Activated CD8-positive, alpha-beta memory T cell treated with anti-CD3 and anti-CD28 coated beads, Interleukin-2, amount 10 ng/mL, durations not matched to agents 7 days and 5 days (primary cell): ENCODE results near the gene LUZP1. TPM values are rescaled to one million over a fixed set of nuclear protein-coding genes. Genes with fewer than 3 reads are reported as not detected.
"Not testable (repeated sequence)": the region's sequence is repeated elsewhere in the genome, so short reads cannot be mapped to it uniquely, and the experiment has no call there.

Experiments used
- ATAC-seq: fragments of 150-1000 bp; cut with Tn5 transposase; one replicate; pipeline ENCODE4 v1.10.0; 2021; ENCODE audit warnings: moderate library complexity
- CTCF ChIA-PET: fragments of 350-600 bp; sonication (Branson Sonifier 250); formaldehyde crosslinking; loops from one replicate; lab custom pipeline; 2021; ENCODE audit warnings: antibody characterized with exemption; lab: Charles Lee
- DNase-seq: peaks from one replicate; pipeline ENCODE4 v3.0.0-alpha.2; 2020
- H3K27ac Mint-ChIP-seq: one replicate; pipeline ENCODE4 v1.8.0; 2021; ENCODE audit warnings: mild to moderate bottlenecking, mixed read lengths
- H3K27me3 Mint-ChIP-seq: one replicate; pipeline ENCODE4 v1.8.0; 2021; ENCODE audit warnings: mixed read lengths
- H3K36me3 Mint-ChIP-seq: one replicate; pipeline ENCODE4 v1.8.0; 2021; ENCODE audit warnings: mild to moderate bottlenecking, mixed read lengths
- H3K4me1 Mint-ChIP-seq: one replicate; pipeline ENCODE4 v1.8.0; 2021; ENCODE audit warnings: mixed read lengths
- H3K4me3 Mint-ChIP-seq: one replicate; pipeline ENCODE4 v1.8.0; 2021; ENCODE audit warnings: mild to moderate bottlenecking, moderate library complexity, mixed read lengths
- H3K9me3 Mint-ChIP-seq: one replicate; pipeline ENCODE4 v1.8.0; 2022; ENCODE audit warnings: low read depth, mixed read lengths
- total RNA-seq, 2 experiments: library from RNA; stranded (reverse); gene quantifications; one replicate each; pipeline ENCODE4 v1.2.3, GENCODE V29; 2021

The LUZP1 gene
- total RNA-seq, 2 experiments from 2014 or later = 19.5 to 20.4 TPM

DNA sequence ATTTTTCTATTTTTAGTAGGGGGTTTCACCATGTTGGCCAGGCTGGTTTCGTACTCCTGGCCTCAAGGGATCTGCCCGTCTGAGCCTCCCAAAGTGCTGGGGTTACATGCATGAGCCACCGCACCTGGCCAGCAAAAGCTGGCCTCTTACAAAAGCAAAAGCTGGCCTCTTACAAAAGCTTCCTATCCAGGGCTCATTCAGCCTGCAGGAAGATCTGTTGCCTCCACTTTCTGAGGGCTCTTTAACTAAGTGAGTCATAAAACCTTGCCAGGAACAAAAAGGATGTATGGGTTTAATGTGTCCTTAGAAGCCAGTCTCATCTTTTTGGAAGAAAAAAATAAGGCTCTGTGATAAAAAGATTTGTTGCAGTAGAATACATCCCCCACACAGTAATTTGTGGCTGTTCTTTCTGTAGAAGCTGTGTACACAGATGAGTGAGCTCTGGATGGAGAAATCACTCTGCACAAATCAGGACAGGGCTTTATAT lies 33.6 kb upstream of the LUZP1 start:
- CTCF ChIA-PET = interaction anchor here (1.0 kb wide), 1 partner anchor 18 kb away, joined by 3 read pairs; no protein-coding TSS in a partner anchor
- no peaks in the 10 kb centered on the region for H3K36me3 Mint-ChIP-seq

GRCh38 chr1:23200883-23201282 lies 32.2 kb upstream of the LUZP1 start:
- H3K27ac Mint-ChIP-seq = no peak overlapping the region

More for the DNA sequence above, 33.6 kb upstream of the LUZP1 start:
- H3K27me3 Mint-ChIP-seq = peaks cover 22% of the 10 kb centered on the region
- no peak for DNase-seq
- no peak overlapping the region for H3K4me3 Mint-ChIP-seq
- no peak overlapping the region for H3K27ac Mint-ChIP-seq
- H3K4me1 Mint-ChIP-seq = no peaks in the 10 kb centered on the region
- ATAC-seq = no peak
- no peaks in the 10 kb centered on the region for H3K9me3 Mint-ChIP-seq

GRCh38 chr1:23198373-23198772 lies 29.7 kb upstream of the LUZP1 start:
- H3K27me3 Mint-ChIP-seq = peaks cover 14% of the 10 kb centered on the region
- no peaks in the 10 kb centered on the region for H3K36me3 Mint-ChIP-seq
- CTCF ChIA-PET = interaction anchor here (2.2 kb wide), 1 partner anchor 99 kb away, joined by 8 read pairs; no protein-coding TSS in a partner anchor
- no peak overlapping the region for H3K27ac Mint-ChIP-seq
- H3K4me3 Mint-ChIP-seq = no peak overlapping the region
- ATAC-seq (no peak), DNase-seq (no peak)
- H3K4me1 Mint-ChIP-seq = no peaks in the 10 kb centered on the region
- H3K9me3 Mint-ChIP-seq = no peaks in the 10 kb centered on the region

More at GRCh38 chr1:23200883-23201282, 32.2 kb upstream of the LUZP1 start:
- H3K4me1 Mint-ChIP-seq = no peaks in the 10 kb centered on the region
- CTCF ChIA-PET = no interaction called here
- DNase-seq (no peak), ATAC-seq (no peak)
- H3K9me3 Mint-ChIP-seq = no peaks in the 10 kb centered on the region
- peaks cover 15% of the 10 kb centered on the region for H3K27me3 Mint-ChIP-seq
- H3K4me3 Mint-ChIP-seq = no peak overlapping the region
- H3K36me3 Mint-ChIP-seq = no peaks in the 10 kb centered on the region

DNA sequence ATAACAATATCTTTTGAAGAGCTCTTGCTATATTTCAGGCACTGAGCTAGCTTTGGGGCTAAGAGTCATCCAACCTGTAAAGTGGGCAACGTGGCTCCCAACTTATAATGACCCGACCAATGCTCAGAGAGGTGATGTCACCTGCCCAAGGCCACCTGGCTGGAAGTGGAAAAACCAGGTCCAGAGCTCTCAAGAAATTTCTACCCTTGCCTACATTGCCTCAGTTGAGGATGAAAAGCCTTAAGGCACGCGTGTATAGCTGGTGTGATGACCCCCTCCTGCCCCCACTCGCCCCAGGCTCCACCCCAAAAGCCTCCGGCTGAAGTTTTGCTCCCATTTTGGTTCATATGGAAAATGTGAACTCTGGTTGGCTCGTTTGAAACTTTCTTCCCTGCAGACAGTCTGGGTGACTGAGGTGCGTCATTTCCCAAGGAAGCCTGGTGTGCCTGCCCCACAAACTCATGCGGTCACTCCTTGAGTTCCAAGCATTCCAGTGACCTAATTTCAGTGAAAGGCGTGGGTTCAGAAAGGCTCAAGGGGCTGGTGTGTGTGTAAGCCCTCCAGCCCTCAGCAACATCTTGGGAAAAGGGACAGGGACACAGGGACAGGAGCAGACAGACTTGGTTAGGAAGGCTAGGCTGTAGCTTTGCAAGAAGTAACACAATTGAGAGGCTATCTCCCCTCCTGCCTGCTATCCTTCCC lies 28.1 kb upstream of the LUZP1 start:
- no peaks in the 10 kb centered on the region for H3K36me3 Mint-ChIP-seq
- CTCF ChIA-PET = interaction anchor here (0.7 to 5.7 kb wide), 3 partner anchors 11 to 97 kb away, joined by 4 to 34 read pairs (median 8); partner anchors contain the start of gene HTR1D

GRCh38 chr1:23194119-23194984 lies 25.7 kb upstream of the LUZP1 start:
- no peak for DNase-seq
- Mint-ChIP-seq H3K27ac (no peak overlapping the region), H3K4me1 (no peaks in the 10 kb centered on the region), H3K9me3 (no peaks in the 10 kb centered on the region), H3K27me3 (peaks cover 12% of the 10 kb centered on the region), H3K4me3 (no peak overlapping the region), H3K36me3 (no peaks in the 10 kb centered on the region)
- no peak for ATAC-seq
- CTCF ChIA-PET = interaction anchor here (5.7 kb wide), 1 partner anchor 9 kb away, joined by 34 read pairs; no protein-coding TSS in a partner anchor

More for the DNA sequence above, 28.1 kb upstream of the LUZP1 start:
- no peak overlapping the region for H3K4me3 Mint-ChIP-seq
- H3K9me3 Mint-ChIP-seq = no peaks in the 10 kb centered on the region
- no peak overlapping the region for H3K27ac Mint-ChIP-seq
- peaks cover 18% of the 10 kb centered on the region for H3K27me3 Mint-ChIP-seq
- DNase-seq = no peak
- H3K4me1 Mint-ChIP-seq = no peaks in the 10 kb centered on the region
- no peak for ATAC-seq

GRCh38 chr1:23193391-23194118 lies 24.9 kb upstream of the LUZP1 start:
- CTCF ChIA-PET = interaction anchor here (5.7 kb wide), 1 partner anchor 8 kb away, joined by 34 read pairs; no protein-coding TSS in a partner anchor
- Mint-ChIP-seq H3K4me1 (no peaks in the 10 kb centered on the region), H3K4me3 (no peak overlapping the region), H3K27me3 (peaks cover 12% of the 10 kb centered on the region), H3K27ac (no peak overlapping the region), H3K36me3 (no peaks in the 10 kb centered on the region), H3K9me3 (no peaks in the 10 kb centered on the region)
- ATAC-seq (no peak), DNase-seq (no peak)

DNA sequence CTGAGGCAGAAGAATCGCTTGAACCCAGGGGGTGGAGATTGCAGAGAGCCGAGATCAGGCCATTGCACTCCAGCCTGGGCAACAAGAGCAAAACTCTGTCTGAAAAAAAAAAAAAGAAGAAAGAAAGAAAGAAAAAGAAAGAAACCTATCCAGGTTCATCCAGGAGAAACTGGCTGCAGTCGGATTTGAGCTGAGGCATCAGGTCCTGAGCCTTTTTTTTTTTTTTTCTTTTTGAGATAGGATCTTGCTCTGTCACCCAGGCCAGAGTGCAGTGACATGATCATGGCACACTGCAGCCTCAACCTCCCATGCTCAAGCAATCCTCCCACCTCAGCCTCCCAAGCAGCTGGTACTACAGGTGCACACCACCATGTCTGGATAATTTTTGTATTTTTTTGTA lies 22.5 kb upstream of the LUZP1 start:
- H3K27ac Mint-ChIP-seq = no peak overlapping the region
- H3K9me3 Mint-ChIP-seq = no peaks in the 10 kb centered on the region
- peaks cover 10% of the 10 kb centered on the region for H3K27me3 Mint-ChIP-seq
- H3K4me3 Mint-ChIP-seq = no peak overlapping the region
- ATAC-seq (no peak), DNase-seq (no peak)
- no peaks in the 10 kb centered on the region for H3K36me3 Mint-ChIP-seq
- H3K4me1 Mint-ChIP-seq = no peaks in the 10 kb centered on the region
- CTCF ChIA-PET = no interaction called here

DNA sequence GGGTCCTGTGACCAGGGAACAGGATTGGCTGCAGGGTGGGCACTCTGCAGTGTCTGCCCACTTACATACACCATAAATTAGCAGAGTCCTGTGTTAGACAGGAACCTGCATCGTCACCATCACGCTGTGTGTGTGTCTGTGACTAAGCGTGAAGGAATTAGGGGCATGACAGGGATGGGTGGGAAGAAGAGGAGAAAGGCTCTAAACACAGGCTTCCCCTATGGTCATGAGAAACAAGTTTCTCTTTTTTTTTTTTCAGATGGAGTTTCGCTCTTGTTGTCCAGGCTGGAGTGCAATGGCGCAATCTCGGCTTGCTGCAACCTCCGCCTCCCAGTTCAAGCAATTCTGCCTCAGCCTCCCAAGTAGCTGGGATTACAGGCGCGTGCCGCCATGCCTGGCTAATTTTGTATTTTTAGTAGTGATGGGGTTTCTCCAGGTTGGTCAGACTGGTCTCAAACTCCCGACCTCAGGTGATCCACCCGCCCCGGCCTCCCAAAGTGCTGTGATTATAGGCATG lies 20.3 kb upstream of the LUZP1 start:
- H3K4me3 Mint-ChIP-seq, DNase-seq, H3K4me1 Mint-ChIP-seq, CTCF ChIA-PET, ATAC-seq, H3K36me3 Mint-ChIP-seq, H3K9me3 Mint-ChIP-seq, H3K27me3 Mint-ChIP-seq, H3K27ac Mint-ChIP-seq: not testable (repeated sequence)

GRCh38 chr1:23188434-23188884 lies 19.8 kb upstream of the LUZP1 start:
- ATAC-seq = no peak
- CTCF ChIA-PET = interaction anchor here (15.9 kb wide), 1 partner anchor 90 kb away, joined by 515 read pairs; no protein-coding TSS in a partner anchor
- Mint-ChIP-seq H3K4me1 (peaks cover 7% of the 10 kb centered on the region), H3K9me3 (no peaks in the 10 kb centered on the region), H3K4me3 (no peak overlapping the region), H3K27me3 (peaks cover 10% of the 10 kb centered on the region), H3K27ac (no peak overlapping the region), H3K36me3 (no peaks in the 10 kb centered on the region)
- DNase-seq = no peak

GRCh38 chr1:23187637-23188036 lies 19.0 kb upstream of the LUZP1 start:
- Mint-ChIP-seq H3K4me3 (no peak overlapping the region), H3K4me1 (peaks cover 7% of the 10 kb centered on the region), H3K27ac (no peak overlapping the region), H3K36me3 (no peaks in the 10 kb centered on the region), H3K27me3 (peaks cover 13% of the 10 kb centered on the region), H3K9me3 (no peaks in the 10 kb centered on the region)
- ATAC-seq (no peak), DNase-seq (no peak)
- CTCF ChIA-PET = interaction anchor here (1.6 to 15.9 kb wide), 3 partner anchors 16 to 352 kb away, joined by 3 to 515 read pairs (median 107); partner anchors contain the start of gene LUZP1

DNA sequence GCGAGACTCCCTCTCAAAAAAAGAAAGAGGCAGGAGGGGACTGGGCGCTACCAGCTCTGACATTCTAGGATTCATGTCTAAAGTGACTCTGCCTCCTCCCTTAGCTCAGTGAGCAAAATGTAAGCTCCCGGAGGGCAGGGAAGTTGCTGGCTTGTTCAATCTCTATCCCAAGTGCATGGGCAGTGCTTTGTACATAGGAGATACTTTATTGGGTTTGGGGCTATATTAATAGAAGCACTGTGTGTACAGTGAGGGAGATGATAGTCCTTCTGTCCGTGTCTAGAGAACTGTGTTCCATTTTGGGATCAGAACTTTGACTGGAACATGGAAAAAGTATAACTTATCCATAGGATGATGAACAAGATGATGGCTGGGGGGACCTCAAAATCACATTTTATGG lies 16.7 kb upstream of the LUZP1 start:
- no peak overlapping the region for H3K27ac Mint-ChIP-seq
- peaks cover 7% of the 10 kb centered on the region for H3K4me1 Mint-ChIP-seq
- peaks cover 10% of the 10 kb centered on the region for H3K27me3 Mint-ChIP-seq
- no peaks in the 10 kb centered on the region for H3K36me3 Mint-ChIP-seq
- no peak for ATAC-seq
- CTCF ChIA-PET = interaction anchor here (0.5 to 15.9 kb wide), 35 partner anchors 10 to 506 kb away, joined by 3 to 515 read pairs (median 6); partner anchors contain the start of genes HTR1D, LUZP1 and RPL11
- H3K4me3 Mint-ChIP-seq = no peak overlapping the region
- no peaks in the 10 kb centered on the region for H3K9me3 Mint-ChIP-seq
- DNase-seq = no peak

DNA sequence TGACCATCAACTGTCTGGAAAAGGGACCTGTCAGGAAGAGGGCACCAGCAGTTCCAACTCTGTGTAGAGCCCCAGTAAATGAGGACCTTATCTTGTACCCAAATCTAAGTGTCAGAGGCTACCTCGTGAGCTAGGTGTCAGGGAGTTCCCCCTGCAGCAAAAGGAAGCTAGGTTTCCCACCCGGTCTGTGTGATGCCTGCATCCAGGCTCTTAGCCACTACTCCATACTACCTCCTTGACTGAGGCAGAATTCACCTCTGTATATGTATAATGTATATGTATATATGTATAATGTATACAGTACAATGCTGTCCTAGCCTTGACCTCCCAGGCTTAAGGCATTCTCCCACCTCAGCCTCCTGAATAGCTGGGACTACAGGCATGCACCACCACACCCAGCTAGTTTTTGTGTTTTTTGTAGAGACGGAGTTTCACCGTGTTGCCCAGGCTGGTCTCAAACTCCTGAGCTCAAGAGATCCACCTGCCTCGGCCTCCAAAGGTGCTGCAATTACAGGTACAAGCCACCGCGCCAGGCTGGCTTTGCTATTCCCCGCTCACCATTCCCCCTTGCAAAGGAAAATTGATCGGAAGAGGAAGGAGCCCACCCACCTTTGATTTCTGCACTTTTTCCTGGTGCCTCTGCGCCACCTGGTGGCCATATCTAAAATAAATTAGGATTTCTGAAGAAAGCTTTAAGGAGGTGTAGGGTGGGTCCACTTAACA lies 15.7 kb upstream of the LUZP1 start:
- CTCF ChIA-PET = interaction anchor here (0.5 to 15.9 kb wide), 49 partner anchors 11 to 507 kb away, joined by 3 to 515 read pairs (median 5); partner anchors contain the start of genes HTR1D, KDM1A, LUZP1 and RPL11
- Mint-ChIP-seq H3K4me1 (peaks cover 7% of the 10 kb centered on the region), H3K36me3 (no peaks in the 10 kb centered on the region), H3K9me3 (no peaks in the 10 kb centered on the region), H3K4me3 (peak overlapping the region; percentile 33), H3K27me3 (peaks cover 13% of the 10 kb centered on the region), H3K27ac (no peak overlapping the region)
- ATAC-seq (peak; percentile 36), DNase-seq (no peak)
